ENCODE measurements around the gene STK26. TPM values are rescaled to one million over a fixed set of nuclear protein-coding genes. Genes with fewer than 3 reads are reported as not detected.

The STK26 gene
- total and polyA plus RNA-seq, 4 donors = 2.0 to 16.9 (median 3.4) TPM

- Histone ChIP-seq H3K27me3 (ENCODE audit: control insufficient read depth in 4 of 4, insufficient read depth in 4 of 4, low read length in 3 of 4) (peaks cover 0 to 3% (median 0%) of the 10 kb centered on the region in 4 donors), H3K27ac (ENCODE audit: low read depth in 1 of 2, low read length in 2 of 2) (no peak overlapping the region), H3K9ac (ENCODE audit: low read depth in 1 of 2, low read length in 2 of 2) (no peak overlapping the region), H3K9me3 (ENCODE audit: control insufficient read depth in 4 of 4, low read length in 3 of 4) (no peaks in the 10 kb centered on the region), H3K36me3 (ENCODE audit: control insufficient read depth in 4 of 4, insufficient read depth in 3 of 4, low read depth in 1 of 4, low read length in 3 of 4) (no peaks in the 10 kb centered on the region), H3K4me1 (ENCODE audit: control insufficient read depth in 4 of 4, insufficient read depth in 4 of 4, low read length in 3 of 4) (no peaks in the 10 kb centered on the region), H3K4me3 (ENCODE audit: low read depth in 1 of 3, low read length in 3 of 3) (no peak overlapping the region)
- no peak for DNase-seq (ENCODE audit: low spot score)
- TF ChIP-seq TAF1 (conservative IDR thresholded peaks at IDR 0.05) (no peak), JUND (IDR thresholded peaks at IDR 0.05) (no peak), RXRA (IDR thresholded peaks at IDR 0.05) (no peak), FOXA1 (IDR thresholded peaks at IDR 0.05) (no peak), MAX (IDR thresholded peaks at IDR 0.05) (no peak), HNF4A (conservative IDR thresholded peaks at IDR 0.05) (no peak), SP1 (IDR thresholded peaks at IDR 0.05) (no peak)
- WGBS = 97% methylated on average over 4 of the region's 4 CpGs
These were observed 95.3 kb downstream of the STK26 start for GRCh38 chrX:132118358-132118757.

GRCh38 chrX:132119283-132119682, 96.2 kb downstream of the STK26 start:
- H3K36me3 ChIP-seq (ENCODE audit: control insufficient read depth in 4 of 4, insufficient read depth in 3 of 4, low read depth in 1 of 4, low read length in 3 of 4) = no peaks in the 10 kb centered on the region
- no peak overlapping the region for H3K4me3 ChIP-seq (ENCODE audit: low read depth in 1 of 3, low read length in 3 of 3)
- peaks cover 0 to 3% (median 0%) of the 10 kb centered on the region in 4 donors for H3K27me3 ChIP-seq (ENCODE audit: control insufficient read depth in 4 of 4, insufficient read depth in 4 of 4, low read length in 3 of 4)
- H3K9me3 ChIP-seq (ENCODE audit: control insufficient read depth in 4 of 4, low read length in 3 of 4) = no peaks in the 10 kb centered on the region
- no peak for DNase-seq (ENCODE audit: low spot score)
- H3K4me1 ChIP-seq (ENCODE audit: control insufficient read depth in 4 of 4, insufficient read depth in 4 of 4, low read length in 3 of 4) = no peaks in the 10 kb centered on the region
- 92% methylated on average over 3 of the region's 3 CpGs for WGBS
- H3K9ac ChIP-seq (ENCODE audit: low read depth in 1 of 2, low read length in 2 of 2) = no peak overlapping the region
- H3K27ac ChIP-seq (ENCODE audit: low read depth in 1 of 2, low read length in 2 of 2) = no peak overlapping the region
- TF ChIP-seq SP1 (IDR thresholded peaks at IDR 0.05) (no peak), ZBTB33 (IDR thresholded peaks at IDR 0.05) (no peak), RXRA (IDR thresholded peaks at IDR 0.05) (no peak), FOXA1 (IDR thresholded peaks at IDR 0.05) (no peak), YY1 (IDR thresholded peaks at IDR 0.05) (no peak), EGR1 (IDR thresholded peaks at IDR 0.05; ENCODE audit: low read depth in 2 of 2) (no peak), JUND (IDR thresholded peaks at IDR 0.05) (no peak), MAX (IDR thresholded peaks at IDR 0.05) (no peak), TAF1 (conservative IDR thresholded peaks at IDR 0.05) (no peak), GABPA (IDR thresholded peaks at IDR 0.05 in 1 of 2, conservative IDR thresholded peaks at IDR 0.05 in 1 of 2) (no peak)
- TF ChIP-seq, protein P1, sequence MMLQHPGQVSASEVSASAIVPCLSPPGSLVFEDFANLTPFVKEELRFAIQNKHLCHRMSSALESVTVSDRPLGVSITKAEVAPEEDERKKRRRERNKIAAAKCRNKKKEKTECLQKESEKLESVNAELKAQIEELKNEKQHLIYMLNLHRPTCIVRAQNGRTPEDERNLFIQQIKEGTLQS (IDR thresholded peaks at IDR 0.05) = no peak
- TF ChIP-seq, protein P2, sequence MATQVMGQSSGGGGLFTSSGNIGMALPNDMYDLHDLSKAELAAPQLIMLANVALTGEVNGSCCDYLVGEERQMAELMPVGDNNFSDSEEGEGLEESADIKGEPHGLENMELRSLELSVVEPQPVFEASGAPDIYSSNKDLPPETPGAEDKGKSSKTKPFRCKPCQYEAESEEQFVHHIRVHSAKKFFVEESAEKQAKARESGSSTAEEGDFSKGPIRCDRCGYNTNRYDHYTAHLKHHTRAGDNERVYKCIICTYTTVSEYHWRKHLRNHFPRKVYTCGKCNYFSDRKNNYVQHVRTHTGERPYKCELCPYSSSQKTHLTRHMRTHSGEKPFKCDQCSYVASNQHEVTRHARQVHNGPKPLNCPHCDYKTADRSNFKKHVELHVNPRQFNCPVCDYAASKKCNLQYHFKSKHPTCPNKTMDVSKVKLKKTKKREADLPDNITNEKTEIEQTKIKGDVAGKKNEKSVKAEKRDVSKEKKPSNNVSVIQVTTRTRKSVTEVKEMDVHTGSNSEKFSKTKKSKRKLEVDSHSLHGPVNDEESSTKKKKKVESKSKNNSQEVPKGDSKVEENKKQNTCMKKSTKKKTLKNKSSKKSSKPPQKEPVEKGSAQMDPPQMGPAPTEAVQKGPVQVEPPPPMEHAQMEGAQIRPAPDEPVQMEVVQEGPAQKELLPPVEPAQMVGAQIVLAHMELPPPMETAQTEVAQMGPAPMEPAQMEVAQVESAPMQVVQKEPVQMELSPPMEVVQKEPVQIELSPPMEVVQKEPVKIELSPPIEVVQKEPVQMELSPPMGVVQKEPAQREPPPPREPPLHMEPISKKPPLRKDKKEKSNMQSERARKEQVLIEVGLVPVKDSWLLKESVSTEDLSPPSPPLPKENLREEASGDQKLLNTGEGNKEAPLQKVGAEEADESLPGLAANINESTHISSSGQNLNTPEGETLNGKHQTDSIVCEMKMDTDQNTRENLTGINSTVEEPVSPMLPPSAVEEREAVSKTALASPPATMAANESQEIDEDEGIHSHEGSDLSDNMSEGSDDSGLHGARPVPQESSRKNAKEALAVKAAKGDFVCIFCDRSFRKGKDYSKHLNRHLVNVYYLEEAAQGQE (IDR thresholded peaks at IDR 0.05) = no peak
